Liver (tissue), 3 donors: Measurements from ENCODE around the gene EBF3.

Source experiments
- CTCF ChIP-seq: fragments of 150-350 bp; IDR thresholded peaks from 2 replicates; pipeline ENCODE4 v1.5.1; 2017; ENCODE audit warnings: improper control_type of control experiment, low read depth, low read length; ENCODE audit not compliant: missing input control
- EGR1 ChIP-seq, 2 donors: IDR thresholded peaks; 2 replicates each; pipeline ENCODE4 v1.6.1; 2016 to 2018; ENCODE audit warnings: antibody characterized with exemption in 2 of 2, low read depth in 2 of 2
- FOXA1 ChIP-seq: IDR thresholded peaks from 2 replicates; pipeline ENCODE4 v1.6.1; 2016; ENCODE audit warnings: antibody characterized with exemption
- GABPA ChIP-seq, 2 donors: IDR thresholded peaks in 1 of 2; conservative IDR thresholded peaks in 1 of 2; 2 replicates each; pipeline ENCODE4 v1.6.1; 2016; ENCODE audit warnings: antibody characterized with exemption in 2 of 2, mild to moderate bottlenecking in 1 of 2, moderate library complexity in 1 of 2
- HNF4G ChIP-seq: IDR thresholded peaks from 2 replicates; pipeline ENCODE4 v1.6.1; 2016; ENCODE audit warnings: antibody characterized with exemption
- MAX ChIP-seq: IDR thresholded peaks from 2 replicates; pipeline ENCODE4 v1.6.1; 2016; ENCODE audit warnings: antibody characterized with exemption
- NR2F2 ChIP-seq: IDR thresholded peaks from 2 replicates; pipeline ENCODE4 v1.6.1; 2016; ENCODE audit warnings: antibody characterized with exemption
- RAD21 ChIP-seq, 2 donors: IDR thresholded peaks; 2 replicates each; pipeline ENCODE4 v1.6.1; 2016; ENCODE audit warnings: antibody characterized with exemption in 2 of 2, mild to moderate bottlenecking in 2 of 2
- REST ChIP-seq: IDR thresholded peaks from 2 replicates; pipeline ENCODE4 v1.6.1; 2016; ENCODE audit warnings: antibody characterized with exemption, mild to moderate bottlenecking
- SP1 ChIP-seq: IDR thresholded peaks from 2 replicates; pipeline ENCODE4 v1.6.1; 2018; ENCODE audit warnings: antibody characterized with exemption, mild to moderate bottlenecking
- TAF1 ChIP-seq: conservative IDR thresholded peaks from 2 replicates; pipeline ENCODE4 v1.6.1; 2016; ENCODE audit warnings: antibody characterized with exemption, mild to moderate bottlenecking
- YY1 ChIP-seq: IDR thresholded peaks from 2 replicates; pipeline ENCODE4 v1.6.1; 2016; ENCODE audit warnings: antibody characterized with exemption, mild to moderate bottlenecking
- ZBTB33 ChIP-seq: IDR thresholded peaks from 2 replicates; pipeline ENCODE4 v1.6.1; 2016; ENCODE audit warnings: antibody characterized with exemption
- donor health status: healthy.
- donor health status: healthy.

- TF ChIP-seq CTCF (no peak), YY1 (no peak), TAF1 (no peak), REST (no peak), SP1 (no peak), MAX (no peak), GABPA (IDR thresholded peaks at IDR 0.05 in 1 of 2, conservative IDR thresholded peaks at IDR 0.05 in 1 of 2) (no peak), HNF4G (no peak), ZBTB33 (no peak), EGR1 (IDR thresholded peaks at IDR 0.05; ENCODE audit: low read depth in 2 of 2) (no peak), NR2F2 (no peak), RAD21 (IDR thresholded peaks at IDR 0.05) (no peak), FOXA1 (no peak)
These were observed 3.0 kb upstream of the EBF3 start for GRCh38 chr10:129966889-129967578.
